Adrenal gland (tissue), 12 donors: Measurements from ENCODE around the gene TMIGD3. TPM values are rescaled to one million over a fixed set of nuclear protein-coding genes. Genes with fewer than 3 reads are reported as not detected.
A peak's percentile ranks its signal among the peaks of the same experiment; 100 is the strongest.

Source experiments
- DNase-seq, 7 donors: peaks; one replicate each; pipeline ENCODE4 v3.0.0-alpha.2; 2019 to 2020
- H3K27ac ChIP-seq, 5 donors: fragments of 200-600 bp; sonication (generic) in 4 of 5; 1 replicate in 3 of 5; 2 replicates in 2 of 5; pipeline versions ENCODE4 v1.5.1 to v1.8.0; 2016 to 2020; ENCODE audit warnings: mild to moderate bottlenecking in 1 of 5
- H3K27me3 ChIP-seq: fragments of 200-600 bp; 2 replicates; pipeline ENCODE4 v1.8.0; 2021
- H3K36me3 ChIP-seq, 2 donors: fragments of 200-600 bp; replicated peaks in 1 of 2; 1 replicate in 1 of 2; 2 replicates in 1 of 2; pipeline versions ENCODE4 v1.5.1 to v1.8.0; 2018 to 2022
- H3K4me1 ChIP-seq, 2 donors: fragments of 200-600 bp; replicated peaks in 1 of 2; 1 replicate in 1 of 2; 2 replicates in 1 of 2; pipeline versions ENCODE4 v1.5.1 to v1.8.0; 2018 to 2021
- H3K4me3 ChIP-seq, 4 donors: fragments of 200-600 bp; sonication (generic) in 3 of 4; one replicate each; pipeline ENCODE4 v1.5.1; 2016 to 2018
- H3K9me3 ChIP-seq, 3 donors: fragments of 200-600 bp; sonication (generic) in 1 of 3; replicated peaks in 1 of 3; 1 replicate in 2 of 3; 2 replicates in 1 of 3; pipeline versions ENCODE4 v1.5.1 to v1.8.0; 2016 to 2021
- POLR2A ChIP-seq, 2 donors: fragments of 450-650 bp; IDR thresholded peaks; one replicate each; pipeline ENCODE4 v1.6.1; 2017; ENCODE audit warnings: antibody characterized with exemption in 2 of 2, mild to moderate bottlenecking in 2 of 2, moderate library complexity in 1 of 2
- WGBS, 4 donors: extraction: QIAGEN DNeasy Blood & Tissue Kit in 2 of 4; methylation state at CpG; one replicate each; pipeline versions ENCODE4 v1.1.5 to v1.1.7; 2013 to 2017; 5-methylcytosine and 5-hydroxymethylcytosine counted together
- intact Hi-C, 2 donors: fragments of 100-400 bp; cut with DNase I; formaldehyde crosslinking; loops; one replicate each; pipeline versions ENCODE4 v1.14.1 to v1.15.0; 2022 to 2023
- polyA plus RNA-seq, 3 donors: library from polyadenylated mRNA; stranded (reverse); fragments of 200-250 nt in 2 of 3; fragments of 350-450 nt in 1 of 3; fragmentation: Illumina TruSeq in 1 of 3; extraction: RNeasy Lipid Tissue Mini Kit (QIAGEN cat#74804) in 1 of 3; gene quantifications; one replicate each; pipeline ENCODE4 v1.2.3, GENCODE V29; 2013 to 2014
- total RNA-seq, 9 donors: library from RNA; depleted of rRNA in 4 of 9; stranded (reverse); fragments of >200 nt in 4 of 9; fragments of 120-200 nt in 1 of 9; fragmentation: NEBNext Ultra II Directional in 1 of 9; extraction: Animal tissue kit (Norgen Biotek cat#: 25700) in 1 of 9; gene quantifications; one replicate each; pipeline versions ENCODE4 v1.1.0 to v1.2.4, GENCODE V29; 2013 to 2023
- TF ChIP-seq, protein P1 (sequence below), 6 experiments: fragments of 450-650 bp in 4 of 6; fragments of 200-600 bp in 2 of 6; sonication (generic) in 1 of 6; IDR thresholded peaks; 1 replicate in 5 of 6; 2 replicates in 1 of 6; pipeline versions ENCODE4 v1.5.1 to v1.8.0; 2016 to 2021; ENCODE audit warnings: antibody characterized with exemption in 6 of 6, mild to moderate bottlenecking in 2 of 6, moderate library complexity in 1 of 6
- donor health status: healthy with polysubstance abuse.
- donor health status: Bipolar disorder and iron deficiency.
- donor health status: DM: yes; HTN: yes; CAD: no.
- donor health status: DM: no; HTN: no; CAD: no.
- donor health status: DM: no; HTN: no; CAD: no.
- donor health status: DM: yes; HTN: yes; CAD: no.

TMIGD3 gene
- total and polyA plus RNA-seq, 12 donors, result 2.4 to 53.8 (median 24.8) TPM

DNA sequence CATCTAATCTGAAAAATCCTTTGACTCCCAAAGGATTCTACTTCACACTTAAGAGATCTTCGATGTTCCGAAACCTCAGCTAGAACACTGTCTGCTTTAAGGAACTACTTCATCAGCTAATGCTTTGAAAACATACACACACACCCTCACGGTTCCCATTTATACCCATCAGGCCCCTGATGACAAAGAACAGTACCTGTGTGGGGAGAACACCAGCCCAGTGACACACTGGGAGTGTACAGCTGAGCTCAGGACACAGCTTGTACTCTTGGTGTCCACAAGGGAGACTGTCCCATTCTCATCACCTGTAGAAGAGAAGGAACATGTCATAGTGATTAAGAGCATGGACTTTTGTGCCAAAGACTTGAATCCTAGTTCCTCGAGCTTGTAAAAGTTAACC lies 61.0 kb downstream of the TMIGD3 start:
- H3K36me3 ChIP-seq, result peaks cover 0 to 71% of the 10 kb centered on the region in 2 donors

DNA sequence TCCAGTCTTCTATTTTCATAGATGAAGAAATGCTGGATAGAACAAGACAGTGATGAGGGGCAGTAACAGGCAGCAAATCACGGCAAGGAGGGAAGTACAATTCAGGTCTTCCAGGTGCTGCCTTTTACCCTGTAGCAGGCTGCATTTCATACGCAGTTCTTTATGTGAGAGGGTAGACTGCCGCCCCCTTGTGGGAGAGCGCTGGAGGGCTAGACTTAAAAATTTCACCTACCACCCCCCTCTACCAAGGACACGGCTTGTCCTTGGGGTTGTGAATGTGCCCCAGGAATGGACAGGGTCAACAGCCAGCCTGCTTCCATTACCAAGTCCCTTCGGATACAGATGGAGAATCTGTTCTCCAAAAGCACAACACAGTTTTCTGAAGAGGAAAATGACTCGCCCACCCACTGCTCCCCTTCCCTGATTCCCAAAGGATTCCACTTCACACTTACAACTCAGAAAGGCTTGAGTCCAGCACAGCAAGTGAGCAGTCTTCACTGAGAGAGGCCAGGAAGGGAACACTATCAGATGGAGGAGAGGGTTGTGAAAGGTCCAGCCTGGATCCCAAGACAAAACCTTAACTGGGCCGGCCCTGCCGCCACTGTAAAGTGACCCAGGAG lies 61.8 kb downstream of the TMIGD3 start:
- peaks cover 5 to 8% of the 10 kb centered on the region in 2 donors for H3K4me1 ChIP-seq
- H3K36me3 ChIP-seq, result peaks cover 0 to 71% of the 10 kb centered on the region in 2 donors
- H3K27ac ChIP-seq, result no peak overlapping the region

More for the DNA sequence above, 61.0 kb downstream of the TMIGD3 start:
- TF ChIP-seq, protein P1, sequence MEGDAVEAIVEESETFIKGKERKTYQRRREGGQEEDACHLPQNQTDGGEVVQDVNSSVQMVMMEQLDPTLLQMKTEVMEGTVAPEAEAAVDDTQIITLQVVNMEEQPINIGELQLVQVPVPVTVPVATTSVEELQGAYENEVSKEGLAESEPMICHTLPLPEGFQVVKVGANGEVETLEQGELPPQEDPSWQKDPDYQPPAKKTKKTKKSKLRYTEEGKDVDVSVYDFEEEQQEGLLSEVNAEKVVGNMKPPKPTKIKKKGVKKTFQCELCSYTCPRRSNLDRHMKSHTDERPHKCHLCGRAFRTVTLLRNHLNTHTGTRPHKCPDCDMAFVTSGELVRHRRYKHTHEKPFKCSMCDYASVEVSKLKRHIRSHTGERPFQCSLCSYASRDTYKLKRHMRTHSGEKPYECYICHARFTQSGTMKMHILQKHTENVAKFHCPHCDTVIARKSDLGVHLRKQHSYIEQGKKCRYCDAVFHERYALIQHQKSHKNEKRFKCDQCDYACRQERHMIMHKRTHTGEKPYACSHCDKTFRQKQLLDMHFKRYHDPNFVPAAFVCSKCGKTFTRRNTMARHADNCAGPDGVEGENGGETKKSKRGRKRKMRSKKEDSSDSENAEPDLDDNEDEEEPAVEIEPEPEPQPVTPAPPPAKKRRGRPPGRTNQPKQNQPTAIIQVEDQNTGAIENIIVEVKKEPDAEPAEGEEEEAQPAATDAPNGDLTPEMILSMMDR (IDR thresholded peaks at IDR 0.05), result no peak
- no peak for TF ChIP-seq POLR2A (IDR thresholded peaks at IDR 0.05)
- peaks cover 5 to 15% of the 10 kb centered on the region in 2 donors for H3K4me1 ChIP-seq
- DNase-seq, result no peak
- intact Hi-C loops, result no loop called here
- H3K4me3 ChIP-seq, result no peak overlapping the region
- no peak overlapping the region for H3K27ac ChIP-seq
- H3K9me3 ChIP-seq, result no peaks in the 10 kb centered on the region
- H3K27me3 ChIP-seq, result no peaks in the 10 kb centered on the region
- WGBS, 4 donors, result 87 to 98% (median 89%) methylated on average over 3 to 4 of the region's 4 CpGs

DNA sequence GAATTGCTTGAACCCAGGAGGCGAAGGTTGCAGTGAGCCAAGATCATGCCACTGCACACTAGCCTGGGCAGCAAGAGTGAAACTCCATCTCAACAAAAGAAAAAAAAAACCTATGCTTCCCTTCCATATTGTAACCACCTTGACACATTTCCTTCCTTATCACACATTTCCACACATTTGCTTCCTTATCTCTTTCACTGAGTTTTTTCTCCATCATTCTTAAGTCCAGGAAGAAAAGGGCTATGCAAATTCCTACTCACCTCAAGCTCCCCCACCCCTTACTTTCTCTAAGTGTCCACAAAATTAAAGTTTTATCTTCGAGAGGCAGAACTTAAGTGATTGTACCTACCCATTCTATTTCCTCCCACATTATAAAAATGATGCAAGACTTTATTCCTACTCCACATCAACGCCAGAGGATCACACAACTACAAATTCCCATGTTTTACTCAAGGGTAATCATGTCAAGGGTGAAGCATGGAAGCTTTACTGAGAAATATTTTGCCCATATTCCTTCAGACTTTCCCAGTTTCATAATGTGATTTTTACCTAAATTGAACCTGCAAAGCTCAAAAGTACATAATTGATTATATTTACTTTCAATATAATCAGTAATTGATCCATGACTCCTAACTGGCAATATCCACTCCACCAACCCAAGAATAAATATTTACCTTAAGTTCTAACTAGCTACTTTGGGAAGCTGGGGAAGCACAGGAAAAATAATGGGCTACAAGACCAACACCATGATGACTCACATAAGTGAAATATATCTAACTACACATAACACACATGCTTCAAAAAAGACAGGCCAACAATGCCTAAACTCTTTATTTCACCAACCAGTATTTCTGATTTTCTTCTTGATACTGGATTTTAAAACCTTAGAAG lies 63.7 kb downstream of the TMIGD3 start:
- no peak for DNase-seq
- intact Hi-C loops, result no loop called here
- no peaks in the 10 kb centered on the region for H3K4me1 ChIP-seq
- no peaks in the 10 kb centered on the region for H3K27me3 ChIP-seq
- 89 to 93% (median 91%) methylated on average over 3 of the region's 3 CpGs for WGBS, 4 donors
- peaks cover 0 to 61% of the 10 kb centered on the region in 2 donors for H3K36me3 ChIP-seq
- TF ChIP-seq POLR2A (IDR thresholded peaks at IDR 0.05), result no peak
- TF ChIP-seq, protein P1 (IDR thresholded peaks at IDR 0.05), result no peak
- no peak overlapping the region for H3K4me3 ChIP-seq
- no peaks in the 10 kb centered on the region for H3K9me3 ChIP-seq
- no peak overlapping the region for H3K27ac ChIP-seq

More for the DNA sequence above, 61.8 kb downstream of the TMIGD3 start:
- Histone ChIP-seq H3K27me3 (no peaks in the 10 kb centered on the region), H3K9me3 (no peaks in the 10 kb centered on the region), H3K4me3 (no peak overlapping the region)
- intact Hi-C loops, result no loop called here
- 72 to 79% (median 77%) methylated on average over 9 of the region's 9 CpGs for WGBS, 4 donors
- no peak for TF ChIP-seq POLR2A (IDR thresholded peaks at IDR 0.05)
- TF ChIP-seq, protein P1 (IDR thresholded peaks at IDR 0.05), result no peak
- DNase-seq, result peak in 2 of 7 donors; percentile 18 to 25

DNA sequence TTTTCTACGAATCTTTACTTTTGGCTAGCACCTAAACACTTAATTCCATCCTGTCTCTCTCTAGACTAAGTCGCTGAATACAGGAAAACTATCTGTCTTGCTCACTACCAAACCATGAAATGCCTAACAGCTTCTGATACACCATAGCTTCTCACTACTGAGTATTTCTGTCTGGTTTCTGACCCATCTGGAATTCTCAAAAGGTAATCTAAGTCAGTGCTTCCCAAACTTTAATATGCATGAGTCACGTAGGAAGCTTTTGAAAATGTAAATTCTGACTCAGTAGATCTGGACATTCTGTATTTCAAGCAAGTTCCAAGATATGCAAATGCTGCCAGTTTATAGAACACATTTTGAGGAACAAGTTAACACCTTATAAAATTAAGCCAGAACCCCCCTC lies 66.7 kb downstream of the TMIGD3 start:
- H3K9me3 ChIP-seq, result no peaks in the 10 kb centered on the region
- TF ChIP-seq, protein P1 (IDR thresholded peaks at IDR 0.05), result no peak
- TF ChIP-seq POLR2A (IDR thresholded peaks at IDR 0.05), result no peak
- 65 to 77% (median 73%) methylated on average over 3 of the region's 3 CpGs for WGBS, 4 donors
- no peaks in the 10 kb centered on the region for H3K27me3 ChIP-seq
- no peak overlapping the region for H3K27ac ChIP-seq
- intact Hi-C loops, result no loop called here
- peaks cover 0 to 35% of the 10 kb centered on the region in 2 donors for H3K36me3 ChIP-seq
- DNase-seq, result no peak
- no peak overlapping the region for H3K4me3 ChIP-seq
- no peaks in the 10 kb centered on the region for H3K4me1 ChIP-seq
